IMR-90 (cell line): ENCODE data around the gene PNCK. TPM values are rescaled to one million over a fixed set of nuclear protein-coding genes. Genes with fewer than 3 reads are reported as not detected.

Experiments used
- ATAC-seq: fragments of 200-7000 bp; cut with Tn5 transposase; 2 replicates; pipeline ENCODE4 v1.9.1; 2020; ENCODE audit warnings: low read depth, mild to moderate bottlenecking, moderate library complexity
- BruUV-seq: library from RNA; stranded (reverse); fragments of 400-500 nt; replicated peaks from 2 replicates; lab custom pipeline; 2021; lab: Mats Ljungman, UMichigan
- CTCF ChIA-PET: fragments of 300-600 bp; formaldehyde crosslinking; extraction: SDS; loops from one replicate; lab custom pipeline; 2021; ENCODE audit warnings: antibody characterized with exemption; lab: Yijun Ruan, JAX
- POLR2A ChIA-PET: fragments of 300-600 bp; sonication (Branson Sonifier 250); formaldehyde crosslinking; loops from one replicate; lab custom pipeline; 2022; ENCODE audit warnings: antibody characterized with exemption; ENCODE audit not compliant: unreplicated experiment; lab: Charles Lee
- DNase-seq: peaks from one replicate; pipeline ENCODE4 v3.0.0; 2013
- H2AFZ ChIP-seq: replicated peaks from 2 replicates; pipeline ENCODE3; 2013; ENCODE audit warnings: low read length, mild to moderate bottlenecking; ENCODE audit not compliant: poor library complexity
- H2AK5ac ChIP-seq: 2 replicates; pipeline ENCODE4 v1.6.1; 2013; ENCODE audit warnings: low read depth, low read length, inconsistent platforms
- H2AK9ac ChIP-seq: replicated peaks from 2 replicates; pipeline ENCODE3; 2013; ENCODE audit warnings: mild to moderate bottlenecking, low read depth, low read length, moderate library complexity; ENCODE audit not compliant: poor library complexity
- H2BK120ac ChIP-seq: 2 replicates; pipeline ENCODE4 v1.6.1; 2013; ENCODE audit warnings: low read depth, low read length, inconsistent platforms
- H2BK15ac ChIP-seq: 3 replicates; pipeline ENCODE4 v1.6.1; 2013; ENCODE audit warnings: low read depth, low read length, inconsistent platforms
- H2BK20ac ChIP-seq: 2 replicates; pipeline ENCODE4 v1.6.1; 2013; ENCODE audit warnings: low read depth, mild to moderate bottlenecking, inconsistent platforms, low read length, moderate library complexity
- H2BK5ac ChIP-seq: 2 replicates; pipeline ENCODE4 v1.6.1; 2013; ENCODE audit warnings: mild to moderate bottlenecking, low read depth, low read length, inconsistent platforms; ENCODE audit not compliant: poor library complexity, severe bottlenecking
- H3K14ac ChIP-seq: replicated peaks from 2 replicates; pipeline ENCODE4 v1.6.1; 2013; ENCODE audit warnings: low read depth, low read length, inconsistent platforms
- H3K18ac ChIP-seq: 2 replicates; pipeline ENCODE4 v1.6.1; 2013; ENCODE audit warnings: low read depth, low read length, control low read depth
- H3K23ac ChIP-seq: 2 replicates; pipeline ENCODE4 v1.6.1; 2013; ENCODE audit warnings: low read depth, low read length, inconsistent platforms
- H3K27ac ChIP-seq: 2 replicates; pipeline ENCODE4 v1.5.1; 2013; ENCODE audit warnings: mild to moderate bottlenecking, control low read depth, low read length; ENCODE audit not compliant: insufficient read depth
- H3K27me3 ChIP-seq: 2 replicates; pipeline ENCODE4 v1.6.1; 2013; ENCODE audit warnings: low read length; ENCODE audit not compliant: control insufficient read depth, insufficient read depth
- H3K36me3 ChIP-seq: 2 replicates; pipeline ENCODE4 v1.6.1; 2013; ENCODE audit warnings: low read length, mixed read lengths; ENCODE audit not compliant: control insufficient read depth, insufficient read depth
- H3K4ac ChIP-seq: 2 replicates; pipeline ENCODE4 v1.6.1; 2013; ENCODE audit warnings: low read depth, low read length, inconsistent platforms
- H3K4me1 ChIP-seq: 2 replicates; pipeline ENCODE4 v1.6.1; 2013; ENCODE audit warnings: low read length, mixed read lengths; ENCODE audit not compliant: control insufficient read depth, insufficient read depth
- H3K4me2 ChIP-seq: 2 replicates; pipeline ENCODE4 v1.6.1; 2013; ENCODE audit warnings: low read depth, mild to moderate bottlenecking, control low read depth, low read length, moderate library complexity
- H3K4me3 ChIP-seq: 2 replicates; pipeline ENCODE4 v1.5.1; 2013; ENCODE audit warnings: low read depth, mild to moderate bottlenecking, control low read depth, low read length, moderate library complexity; ENCODE audit not compliant: insufficient read depth
- H3K56ac ChIP-seq: 2 replicates; pipeline ENCODE4 v1.6.1; 2013; ENCODE audit warnings: low read length, inconsistent platforms; ENCODE audit not compliant: insufficient read depth; ENCODE audit errors: extremely low read depth
- H3K79me1 ChIP-seq, 2 experiments: 2 replicates each; pipeline ENCODE4 v1.6.1; 2013; ENCODE audit warnings: low read length in 2 of 2, inconsistent platforms in 1 of 2, low read depth in 1 of 2
- H3K9ac ChIP-seq: 2 replicates; pipeline ENCODE4 v1.6.1; 2013; ENCODE audit warnings: low read depth, low read length, control low read depth
- H3K9me1 ChIP-seq: 2 replicates; pipeline ENCODE4 v1.6.1; 2013; ENCODE audit warnings: low read length, inconsistent platforms; ENCODE audit not compliant: insufficient read depth
- H3K9me3 ChIP-seq: 2 replicates; pipeline ENCODE4 v1.6.1; 2013; ENCODE audit warnings: low read length; ENCODE audit not compliant: control insufficient read depth, insufficient read depth
- H4K20me1 ChIP-seq: 2 replicates; pipeline ENCODE4 v1.6.1; 2013; ENCODE audit warnings: low read length, inconsistent platforms; ENCODE audit not compliant: insufficient read depth
- H4K5ac ChIP-seq: 2 replicates; pipeline ENCODE4 v1.6.1; 2013; ENCODE audit warnings: mild to moderate bottlenecking, low read depth, low read length, control low read depth
- H4K8ac ChIP-seq, 2 experiments: 2 replicates each; pipeline ENCODE4 v1.6.1; 2013; ENCODE audit warnings: low read depth in 2 of 2, low read length in 2 of 2, control low read depth in 1 of 2, inconsistent platforms in 1 of 2
- H4K91ac ChIP-seq: 2 replicates; pipeline ENCODE4 v1.6.1; 2013; ENCODE audit warnings: low read depth, low read length, inconsistent platforms; ENCODE audit not compliant: insufficient read depth
- CEBPB ChIP-seq: IDR thresholded peaks from 2 replicates; pipeline ENCODE4 v1.6.1; 2012; ENCODE audit warnings: low read depth, low read length, improper control_type of control experiment
- CHD1 ChIP-seq: IDR thresholded peaks from 2 replicates; pipeline ENCODE4 v1.6.1; 2012; ENCODE audit warnings: low read depth, low read length, improper control_type of control experiment
- CTCF ChIP-seq: conservative IDR thresholded peaks from 2 replicates; pipeline ENCODE4 v1.5.1; 2012; ENCODE audit warnings: mild to moderate bottlenecking, low read depth, low read length, improper control_type of control experiment
- FOS ChIP-seq: fragments of 150-350 bp; IDR thresholded peaks from 2 replicates; pipeline ENCODE4 v1.6.1; 2016; ENCODE audit warnings: low read depth, low read length
- MAFK ChIP-seq: IDR thresholded peaks from 2 replicates; pipeline ENCODE4 v1.6.1; 2012; ENCODE audit warnings: low read depth, low read length, improper control_type of control experiment
- MAZ ChIP-seq: IDR thresholded peaks from 2 replicates; pipeline ENCODE4 v1.6.1; 2012; ENCODE audit warnings: low read depth, mild to moderate bottlenecking, low read length, improper control_type of control experiment, moderate library complexity, borderline replicate concordance
- MXI1 ChIP-seq: IDR thresholded peaks from 2 replicates; pipeline ENCODE4 v1.6.1; 2012; ENCODE audit warnings: low read depth, mild to moderate bottlenecking, low read length, moderate library complexity, borderline replicate concordance
- NFE2L2 ChIP-seq: fragments of 150-350 bp; IDR thresholded peaks from 2 replicates; pipeline ENCODE4 v1.6.1; 2016; ENCODE audit warnings: low read depth, mild to moderate bottlenecking, low read length
- POLR2A ChIP-seq: IDR thresholded peaks from 2 replicates; pipeline ENCODE4 v1.6.1; 2012; ENCODE audit warnings: mild to moderate bottlenecking, low read depth, low read length
- RAD21 ChIP-seq: IDR thresholded peaks from 2 replicates; pipeline ENCODE4 v1.6.1; 2012; ENCODE audit warnings: low read length, improper control_type of control experiment
- RCOR1 ChIP-seq: IDR thresholded peaks from 2 replicates; pipeline ENCODE4 v1.6.1; 2012; ENCODE audit warnings: mild to moderate bottlenecking, low read length, improper control_type of control experiment; ENCODE audit not compliant: insufficient replicate concordance
- RFX5 ChIP-seq: IDR thresholded peaks from 2 replicates; pipeline ENCODE4 v1.8.0; 2012; ENCODE audit warnings: low read depth, mild to moderate bottlenecking, low read length, moderate library complexity
- SMC3 ChIP-seq: fragments of 150-350 bp; IDR thresholded peaks from 2 replicates; pipeline ENCODE4 v1.6.1; 2016; ENCODE audit warnings: low read depth, mild to moderate bottlenecking, antibody characterized with exemption, low read length, moderate library complexity
- USF2 ChIP-seq: fragments of 150-350 bp; IDR thresholded peaks from 2 replicates; pipeline ENCODE4 v1.6.1; 2017; ENCODE audit warnings: mild to moderate bottlenecking, antibody characterized with exemption, low read length, low read depth
- WGBS, 2 experiments: methylation state at CpG; one replicate each; pipeline versions ENCODE4 v1.1.5 to v1.1.7; 2013; ENCODE audit warnings: missing lambda C conversion rate in 2 of 2; ENCODE audit not compliant: insufficient read length in 1 of 2; ENCODE audit errors: extremely low coverage in 2 of 2; 5-methylcytosine and 5-hydroxymethylcytosine counted together
- dilution Hi-C: fragments of 300-500 bp; cut with HindIII; formaldehyde crosslinking; loops from one replicate; pipeline ENCODE4 v1.14.3; 2018; ENCODE audit warnings: low sequenced_read_pairs; ENCODE audit not compliant: unreplicated experiment
- in situ Hi-C: fragments of 300-500 bp; cut with MboI; formaldehyde crosslinking; loops from 3 replicates; pipeline ENCODE4 v1.14.3; 2019; ENCODE audit warnings: low sequenced_read_pairs, inconsistent platforms, mixed read lengths
- intact Hi-C: fragments of 100-400 bp; cut with micrococcal nuclease; formaldehyde crosslinking; loops from 2 replicates; pipeline ENCODE4 v1.10.0; 2022
- polyA plus RNA-seq, 3 experiments: library from polyadenylated mRNA; depleted of rRNA; stranded (reverse); fragments of >200 nt; gene quantifications; 2 replicates each; pipeline ENCODE4 v1.2.3, GENCODE V29; 2012; ENCODE audit warnings: low replicate concordance in 1 of 3
- total RNA-seq: library from RNA; depleted of rRNA; stranded (reverse); fragments of >200 nt; gene quantifications from 2 replicates; pipeline ENCODE4 v1.2.3, GENCODE V29; 2012

Gene PNCK
- total and polyA plus RNA-seq, 2 of the 4 experiments (the other 2 are of a cell fraction) = 0.18 to 0.22 TPM

DNA sequence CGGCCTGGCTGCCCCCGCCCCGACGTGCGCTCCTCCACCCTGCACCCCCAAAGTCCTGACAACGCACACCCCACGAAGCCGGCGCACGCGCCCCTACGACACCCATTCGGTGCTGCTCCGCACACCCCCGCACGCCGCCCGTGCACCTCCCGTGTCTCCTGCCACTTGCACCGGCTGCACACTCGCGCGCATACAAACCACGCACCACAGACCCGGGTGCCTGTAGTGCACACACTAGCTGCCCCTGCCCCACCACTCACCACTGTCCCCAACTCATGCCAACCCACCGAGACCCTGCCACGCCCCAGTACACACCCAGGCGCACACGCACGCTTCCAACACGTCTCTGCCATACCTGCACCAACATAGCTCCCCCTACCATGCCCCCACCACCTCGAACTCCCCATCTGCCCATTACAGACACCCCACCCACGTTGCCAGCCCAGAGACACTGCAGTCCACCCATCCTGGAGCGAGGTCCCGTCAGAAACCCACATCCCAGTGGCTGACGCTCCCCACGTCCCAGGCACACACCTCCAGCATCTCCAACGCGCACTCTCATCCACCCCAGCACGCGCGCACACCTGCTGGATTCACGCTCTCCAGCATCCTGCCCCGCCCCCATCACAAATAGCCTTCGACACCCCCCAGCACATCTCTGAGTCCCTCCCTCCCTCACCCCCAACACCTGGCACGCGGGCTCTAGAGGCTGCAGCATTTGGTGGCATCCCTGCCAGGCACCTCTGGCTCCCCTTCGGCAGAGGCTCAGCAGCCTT is 30.8 kb downstream of the PNCK start (continued):
- TF ChIP-seq NFE2L2 = no peak

DNA sequence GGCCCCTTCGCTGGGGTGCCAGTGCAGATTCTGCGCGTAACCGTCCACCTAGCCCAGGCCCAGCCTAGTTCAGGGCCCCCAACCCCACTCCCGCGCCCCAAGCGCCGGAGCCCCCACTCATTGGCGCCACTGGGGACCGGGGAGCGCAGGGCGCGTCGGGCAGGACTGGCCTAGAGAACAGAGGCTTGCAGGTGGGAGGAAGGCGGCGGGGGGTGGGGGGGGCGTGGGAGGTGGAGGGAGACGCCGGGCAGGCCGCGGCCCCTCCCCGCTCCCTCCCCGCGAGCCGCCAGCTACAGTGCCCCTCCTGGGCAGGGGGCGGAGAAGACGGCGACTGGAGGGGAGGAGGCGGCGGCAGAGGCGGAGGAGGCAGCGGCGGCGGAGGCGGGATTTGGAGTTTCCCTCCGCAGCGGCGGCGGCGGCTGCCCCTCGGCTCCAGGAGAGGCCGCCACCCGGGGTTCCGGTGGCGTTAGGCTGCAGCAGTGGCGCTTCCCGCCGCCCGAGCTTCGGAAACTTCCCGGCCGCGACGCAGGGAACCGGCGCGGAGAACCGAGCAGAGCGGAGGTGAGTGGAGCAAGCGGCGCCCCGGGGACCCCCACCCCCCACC is 31.5 kb downstream of the PNCK start:
- ChIA-PET CTCF (interaction anchor here (1.5 kb wide), 1 partner anchor 35 kb away, joined by 3 read pairs; no protein-coding TSS in a partner anchor), POLR2A (no interaction called here)
- Histone ChIP-seq H3K4me1 (no peaks in the 10 kb centered on the region), H2BK5ac (no peak overlapping the region), H4K5ac (no peak overlapping the region), H3K14ac (no peak overlapping the region), H3K23ac (no peak overlapping the region), H2AFZ (no peak overlapping the region), H2BK15ac (no peak overlapping the region), H3K4me3 (no peak overlapping the region), H3K27ac (no peak overlapping the region), H2AK9ac (no peak overlapping the region), H2AK5ac (no peak overlapping the region), H3K4me2 (no peak overlapping the region), H4K91ac (no peak overlapping the region), H3K36me3 (no peaks in the 10 kb centered on the region), H3K9ac (no peak overlapping the region), H3K18ac (no peak overlapping the region), H3K79me1 (no peaks in the 10 kb centered on the region), H4K20me1 (no peaks in the 10 kb centered on the region), H3K56ac (no peak overlapping the region), H3K9me1 (no peaks in the 10 kb centered on the region), H2BK20ac (no peak overlapping the region), H3K9me3 (peaks cover 4% of the 10 kb centered on the region; the same call in 1 of the 2 replicates), H3K4ac (no peak overlapping the region), H3K27me3 (peaks cover 52% of the 10 kb centered on the region), H2BK120ac (no peak overlapping the region), H4K8ac (no peak overlapping the region)
- dilution Hi-C loops = no loop called here
- intact Hi-C loops = no loop called here
- BruUV-seq = no TSS peak
- DNase-seq (no peak), ATAC-seq (no peak)
- 21% methylated on average over 7 of the region's 62 CpGs; no CpG with 5 or more reads in 1 of the 2 experiments for WGBS, 2 experiments
- TF ChIP-seq MXI1 = no peak
- no peak for TF ChIP-seq RCOR1
- no peak for TF ChIP-seq CEBPB
- TF ChIP-seq NFE2L2 = no peak
- no peak for TF ChIP-seq SMC3
- TF ChIP-seq POLR2A = no peak
- no peak for TF ChIP-seq FOS
- no peak for TF ChIP-seq MAFK
- TF ChIP-seq RFX5 = no peak
- no peak for TF ChIP-seq MAZ
- no peak for TF ChIP-seq CHD1
- no peak for TF ChIP-seq RAD21
- TF ChIP-seq USF2 = no peak
- TF ChIP-seq CTCF = no peak
- in situ Hi-C loops = no loop called here
